Activated CD8-positive, alpha-beta T cell treated with anti-CD3 and anti-CD28 coated beads for 36 hours (primary cell): ENCODE measurements around the gene EPM2AIP1. TPM values are rescaled to one million over a fixed set of nuclear protein-coding genes. Genes with fewer than 3 reads are reported as not detected.

Experiments used
- ATAC-seq: fragments of 200-7000 bp; cut with Tn5 transposase; one replicate; pipeline ENCODE4 v1.10.0; 2021; ENCODE audit warnings: mild to moderate bottlenecking, moderate library complexity
- CTCF ChIA-PET: fragments of 350-600 bp; sonication (Branson Sonifier 250); formaldehyde crosslinking; loops from one replicate; lab custom pipeline; 2021; ENCODE audit warnings: antibody characterized with exemption; lab: Charles Lee
- POLR2A ChIA-PET: fragments of 350-600 bp; sonication (Branson Sonifier 250); formaldehyde crosslinking; loops from one replicate; lab custom pipeline; 2021; ENCODE audit warnings: antibody characterized with exemption; lab: Charles Lee
- DNase-seq: peaks from one replicate; pipeline ENCODE4 v3.0.0-alpha.2; 2020
- H3K27ac Mint-ChIP-seq: one replicate; pipeline ENCODE4 v1.8.0; 2021; ENCODE audit warnings: mild to moderate bottlenecking, mixed read lengths
- H3K27me3 Mint-ChIP-seq: one replicate; pipeline ENCODE4 v1.8.0; 2021; ENCODE audit warnings: mixed read lengths
- H3K36me3 Mint-ChIP-seq: one replicate; pipeline ENCODE4 v1.8.0; 2021; ENCODE audit warnings: low read depth, mixed read lengths
- H3K4me1 Mint-ChIP-seq: one replicate; pipeline ENCODE4 v1.8.0; 2021; ENCODE audit warnings: low read depth, mixed read lengths
- H3K4me3 Mint-ChIP-seq: one replicate; pipeline ENCODE4 v1.8.0; 2021; ENCODE audit warnings: mild to moderate bottlenecking, moderate library complexity, mixed read lengths
- H3K9me3 Mint-ChIP-seq: one replicate; pipeline ENCODE4 v1.8.0; 2021; ENCODE audit warnings: mixed read lengths
- intact Hi-C: fragments of 100-400 bp; cut with micrococcal nuclease; formaldehyde crosslinking; loops from one replicate; pipeline ENCODE4 v1.10.0; 2022
- total RNA-seq, 2 experiments: library from RNA; stranded (reverse); gene quantifications; one replicate each; pipeline ENCODE4 v1.2.3, GENCODE V29; 2021
- TF ChIP-seq, protein P1 (sequence below): fragments of 200-600 bp; IDR thresholded peaks from one replicate; pipeline ENCODE4 v1.8.0; 2022; ENCODE audit warnings: antibody characterized with exemption, mild to moderate bottlenecking

Gene EPM2AIP1
- total RNA-seq, 2 experiments from 2014 or later, result 11.8 to 12.3 TPM

DNA sequence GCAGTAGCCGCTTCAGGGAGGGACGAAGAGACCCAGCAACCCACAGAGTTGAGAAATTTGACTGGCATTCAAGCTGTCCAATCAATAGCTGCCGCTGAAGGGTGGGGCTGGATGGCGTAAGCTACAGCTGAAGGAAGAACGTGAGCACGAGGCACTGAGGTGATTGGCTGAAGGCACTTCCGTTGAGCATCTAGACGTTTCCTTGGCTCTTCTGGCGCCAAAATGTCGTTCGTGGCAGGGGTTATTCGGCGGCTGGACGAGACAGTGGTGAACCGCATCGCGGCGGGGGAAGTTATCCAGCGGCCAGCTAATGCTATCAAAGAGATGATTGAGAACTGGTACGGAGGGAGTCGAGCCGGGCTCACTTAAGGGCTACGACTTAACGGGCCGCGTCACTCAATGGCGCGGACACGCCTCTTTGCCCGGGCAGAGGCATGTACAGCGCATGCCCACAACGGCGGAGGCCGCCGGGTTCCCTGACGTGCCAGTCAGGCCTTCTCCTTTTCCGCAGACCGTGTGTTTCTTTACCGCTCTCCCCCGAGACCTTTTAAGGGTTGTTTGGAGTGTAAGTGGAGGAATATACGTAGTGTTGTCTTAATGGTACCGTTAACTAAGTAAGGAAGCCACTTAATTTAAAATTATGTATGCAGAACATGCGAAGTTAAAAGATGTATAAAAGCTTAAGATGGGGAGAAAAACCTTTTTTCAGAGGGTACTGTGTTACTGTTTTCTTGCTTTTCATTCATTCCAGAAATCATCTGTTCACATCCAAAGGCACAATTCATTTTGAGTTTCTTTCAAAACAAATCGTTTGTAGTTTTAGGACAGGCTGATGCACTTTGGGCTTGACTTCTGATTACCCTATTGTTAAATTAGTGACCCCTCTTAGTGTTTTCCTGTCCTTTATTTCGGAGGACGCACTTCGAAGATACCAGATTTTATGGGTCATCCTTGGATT is 674 bp upstream of the EPM2AIP1 start, which contains the start of gene MLH1:
Gene MLH1, plus strand, starts transcription at position 193 of the 958 bp plus-strand sequence. Its CDS starts 30 bp downstream, at position 223.
- intact Hi-C loops, result loop anchor here (10.0 kb wide), 1 partner anchor 221 kb away; no protein-coding TSS in a partner anchor
- CTCF ChIA-PET, result interaction anchor here (1.0 to 1.4 kb wide), 4 partner anchors 35 to 220 kb away, joined by 3 to 13 read pairs (median 4); no protein-coding TSS in a partner anchor

DNA sequence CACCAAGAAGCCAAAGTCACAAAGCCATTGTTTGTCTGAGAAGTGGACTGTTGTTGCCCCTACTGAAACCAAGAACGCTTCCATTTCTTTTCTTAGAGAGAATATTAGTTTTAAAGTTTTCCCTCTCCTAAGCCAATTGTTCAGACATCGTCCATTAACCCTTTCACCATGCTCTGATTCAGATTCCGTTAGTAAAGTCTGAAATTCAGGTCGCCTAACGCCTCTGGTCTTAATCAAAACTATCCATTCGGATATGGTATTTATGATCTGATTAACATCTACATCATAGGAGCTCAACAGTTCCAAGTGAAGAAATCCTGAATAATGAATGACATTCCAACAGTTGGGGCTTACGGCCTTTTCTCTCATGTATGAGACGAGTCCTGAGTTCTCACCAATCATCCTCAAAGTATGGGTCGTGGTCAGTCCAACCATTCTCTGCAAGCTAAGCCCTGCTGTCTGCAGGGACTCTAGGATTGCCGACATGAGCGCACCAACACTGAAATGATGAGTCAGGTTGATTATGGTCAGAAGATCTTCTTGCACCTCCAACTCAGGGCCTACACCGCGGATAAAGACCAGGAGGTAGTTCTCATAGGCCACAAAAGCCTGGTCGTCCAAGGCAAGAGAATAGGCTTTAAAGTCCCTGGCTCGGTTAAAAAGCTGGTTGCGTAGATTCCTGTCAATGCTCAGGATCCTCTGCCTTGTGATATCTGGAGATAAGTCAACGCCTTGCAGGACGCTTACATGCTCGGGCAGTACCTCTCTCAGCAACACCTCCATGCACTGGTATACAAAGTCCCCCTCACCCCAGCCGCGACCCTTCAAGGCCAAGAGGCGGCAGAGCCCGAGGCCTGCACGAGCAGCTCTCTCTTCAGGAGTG is 767 bp downstream of the EPM2AIP1 start:
- Mint-ChIP-seq H3K9me3 (no peaks in the 10 kb centered on the region), H3K4me3 (no peak overlapping the region), H3K4me1 (peaks cover 47% of the 10 kb centered on the region), H3K36me3 (peaks cover 46% of the 10 kb centered on the region), H3K27ac (no peak overlapping the region), H3K27me3 (no peaks in the 10 kb centered on the region)
- DNase-seq (peak; percentile 37), ATAC-seq (no peak)
- ChIA-PET CTCF (interaction anchor here (1.0 to 2.6 kb wide), 6 partner anchors 12 to 221 kb away, joined by 3 to 13 read pairs (median 4); no protein-coding TSS in a partner anchor), POLR2A (interaction anchor here (0.5 to 3.6 kb wide), 12 partner anchors 22 to 440 kb away, joined by 3 to 20 read pairs (median 3); partner anchors contain the start of gene TRANK1)
- TF ChIP-seq, protein P1, sequence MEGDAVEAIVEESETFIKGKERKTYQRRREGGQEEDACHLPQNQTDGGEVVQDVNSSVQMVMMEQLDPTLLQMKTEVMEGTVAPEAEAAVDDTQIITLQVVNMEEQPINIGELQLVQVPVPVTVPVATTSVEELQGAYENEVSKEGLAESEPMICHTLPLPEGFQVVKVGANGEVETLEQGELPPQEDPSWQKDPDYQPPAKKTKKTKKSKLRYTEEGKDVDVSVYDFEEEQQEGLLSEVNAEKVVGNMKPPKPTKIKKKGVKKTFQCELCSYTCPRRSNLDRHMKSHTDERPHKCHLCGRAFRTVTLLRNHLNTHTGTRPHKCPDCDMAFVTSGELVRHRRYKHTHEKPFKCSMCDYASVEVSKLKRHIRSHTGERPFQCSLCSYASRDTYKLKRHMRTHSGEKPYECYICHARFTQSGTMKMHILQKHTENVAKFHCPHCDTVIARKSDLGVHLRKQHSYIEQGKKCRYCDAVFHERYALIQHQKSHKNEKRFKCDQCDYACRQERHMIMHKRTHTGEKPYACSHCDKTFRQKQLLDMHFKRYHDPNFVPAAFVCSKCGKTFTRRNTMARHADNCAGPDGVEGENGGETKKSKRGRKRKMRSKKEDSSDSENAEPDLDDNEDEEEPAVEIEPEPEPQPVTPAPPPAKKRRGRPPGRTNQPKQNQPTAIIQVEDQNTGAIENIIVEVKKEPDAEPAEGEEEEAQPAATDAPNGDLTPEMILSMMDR, result no peak
- intact Hi-C loops, result loop anchor here (10.0 kb wide), 1 partner anchor 223 kb away; no protein-coding TSS in a partner anchor

More for the DNA sequence above, 674 bp upstream of the EPM2AIP1 start, which contains the start of gene MLH1:
- POLR2A ChIA-PET, result interaction anchor here (0.7 to 3.6 kb wide), 10 partner anchors 11 to 255 kb away, joined by 3 to 20 read pairs (median 3); partner anchors contain the start of gene TRANK1
- ATAC-seq, result peak; percentile 90
- Mint-ChIP-seq H3K27ac (no peak within 1 kb of the TSS), H3K27me3 (no peaks in the 10 kb centered on the region), H3K4me3 (no peak within 1 kb of the TSS), H3K9me3 (no peaks in the 10 kb centered on the region), H3K4me1 (peaks cover 43% of the 10 kb centered on the region), H3K36me3 (peaks cover 45% of the 10 kb centered on the region)
- DNase-seq, result peak; percentile 100
- TF ChIP-seq, protein P1, result no peak

DNA sequence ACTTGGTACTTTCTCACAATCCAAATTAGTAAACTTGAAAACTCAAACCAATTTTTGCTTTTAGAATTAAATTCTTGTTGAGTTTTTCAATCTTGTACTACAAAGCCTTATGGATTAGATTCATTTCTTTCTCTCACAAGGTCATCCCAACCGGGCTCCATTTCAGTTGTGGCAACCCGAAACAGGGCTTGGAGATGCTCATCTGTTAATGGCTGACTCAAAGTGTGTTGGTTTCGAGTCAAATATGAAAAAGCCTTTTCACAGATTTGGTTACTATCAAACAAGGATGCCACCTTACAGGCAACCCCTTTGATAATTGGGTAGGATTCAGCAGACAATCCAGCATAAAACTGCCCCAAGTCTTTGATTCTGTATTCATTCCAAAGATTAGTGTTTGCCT is 1.8 kb downstream of the EPM2AIP1 start:
- POLR2A ChIA-PET, result interaction anchor here (3.6 kb wide), 1 partner anchor 46 kb away, joined by 20 read pairs; the partner anchor contains the start of gene TRANK1
- CTCF ChIA-PET, result interaction anchor here (1.0 to 2.6 kb wide), 2 partner anchors 11 to 32 kb away, joined by 3 to 8 read pairs; no protein-coding TSS in a partner anchor
- ATAC-seq (no peak), DNase-seq (peak; percentile 35)
- H3K27me3 Mint-ChIP-seq, result no peaks in the 10 kb centered on the region
- no peak overlapping the region for H3K27ac Mint-ChIP-seq
- TF ChIP-seq, protein P1, result no peak
- H3K4me1 Mint-ChIP-seq, result peaks cover 40% of the 10 kb centered on the region
- H3K4me3 Mint-ChIP-seq, result no peak overlapping the region
- no peaks in the 10 kb centered on the region for H3K9me3 Mint-ChIP-seq
- intact Hi-C loops, result loop anchor here (10.0 kb wide), 1 partner anchor 224 kb away; no protein-coding TSS in a partner anchor
- peaks cover 43% of the 10 kb centered on the region for H3K36me3 Mint-ChIP-seq

DNA sequence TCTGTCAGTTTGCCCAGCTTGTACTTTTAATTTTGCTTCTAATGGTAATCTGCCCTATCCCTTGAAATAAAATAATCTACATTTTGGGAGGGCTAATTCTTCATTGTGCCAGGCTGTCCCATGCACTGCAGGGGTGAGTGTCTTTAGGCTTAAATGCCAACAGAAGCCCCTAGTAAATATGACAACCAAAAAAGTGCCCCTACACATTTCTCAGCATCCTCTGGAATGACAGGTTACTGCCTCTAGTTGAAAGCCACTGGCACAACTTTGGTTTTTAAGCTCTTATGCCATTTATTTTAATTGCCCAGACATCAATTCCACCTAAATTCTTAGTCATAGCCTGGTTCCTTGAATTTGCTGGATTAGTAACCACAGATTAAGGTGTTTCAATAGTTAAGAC is 3.4 kb downstream of the EPM2AIP1 start:
- no peaks in the 10 kb centered on the region for H3K9me3 Mint-ChIP-seq
- ChIA-PET CTCF (interaction anchor here (0.8 to 1.6 kb wide), 6 partner anchors 32 to 122 kb away, joined by 3 to 7 read pairs (median 4); no protein-coding TSS in a partner anchor), POLR2A (no interaction called here)
- peaks cover 52% of the 10 kb centered on the region for H3K36me3 Mint-ChIP-seq
- peaks cover 41% of the 10 kb centered on the region for H3K4me1 Mint-ChIP-seq
- TF ChIP-seq, protein P1, result no peak
- no peak for ATAC-seq
- H3K4me3 Mint-ChIP-seq, result peak overlapping the region; percentile 59
- intact Hi-C loops, result no loop called here
- no peak overlapping the region for H3K27ac Mint-ChIP-seq
- no peak for DNase-seq
- no peaks in the 10 kb centered on the region for H3K27me3 Mint-ChIP-seq
